K562 (cell line): ENCODE data around the gene MLLT1. TPM values are rescaled to one million over a fixed set of nuclear protein-coding genes. Genes with fewer than 3 reads are reported as not detected.
A peak's percentile ranks its signal among the peaks of the same experiment; 100 is the strongest.

Source experiments
- ATAC-seq: fragments of 200-7000 bp; cut with Tn5 transposase; 3 replicates; pipeline ENCODE4 v1.9.1; 2020; ENCODE audit warnings: moderate library complexity
- BruUV-seq: library from RNA; stranded (reverse); fragments of 400-500 nt; replicated peaks from 2 replicates; lab custom pipeline; 2021; lab: Mats Ljungman, UMichigan
- CTCF ChIA-PET: fragments of 300-600 bp; formaldehyde crosslinking; extraction: SDS; loops from one replicate; lab custom pipeline; 2021; ENCODE audit warnings: low intra/inter-chr PET ratio; lab: Yijun Ruan, JAX
- POLR2A ChIA-PET: fragments of 300-600, 350-650 bp; sonication (Branson Sonifier 250); formaldehyde crosslinking; extraction: SDS; loops from one replicate; lab custom pipeline; 2021; ENCODE audit warnings: antibody characterized with exemption, inconsistent platforms; lab: Yijun Ruan, JAX
- DNase-seq, 4 experiments: peaks; one replicate each; pipeline versions ENCODE4 v3.0.0 to v3.0.0-alpha.2; 2011 to 2018; ENCODE audit warnings: low spot score in 3 of 4, mixed read lengths in 3 of 4; ENCODE audit errors: extremely low read depth in 1 of 4
- FAIRE-seq: peaks from 2 replicates; lab custom pipeline; 2011; peaks lifted over from hg19 to GRCh38; lab: Jason Lieb, UNC
- H2AFZ ChIP-seq: 2 replicates; pipeline ENCODE4 v1.6.0; 2011; ENCODE audit warnings: low read depth, low read length, control low read depth, inconsistent platforms
- H3K27ac ChIP-seq: fragments of 200-600 bp; 3 replicates; pipeline ENCODE4 v1.8.0; 2011; ENCODE audit warnings: low read depth, mild to moderate bottlenecking, control low read depth, inconsistent platforms, low read length, moderate library complexity, mixed read lengths; ENCODE audit errors: extremely low read depth
- H3K27me3 ChIP-seq, 2 experiments: fragments of 300-600 bp in 1 of 2; 2 replicates in 1 of 2; 3 replicates in 1 of 2; pipeline versions ENCODE4 v1.6.0 to v1.8.0; 2011; ENCODE audit warnings: inconsistent platforms in 2 of 2, low read length in 2 of 2, mild to moderate bottlenecking in 1 of 2, mixed read lengths in 1 of 2, moderate library complexity in 1 of 2; ENCODE audit not compliant: control insufficient read depth in 2 of 2, insufficient read depth in 2 of 2
- H3K36me3 ChIP-seq: fragments of 300-600 bp; 3 replicates; pipeline ENCODE4 v1.8.0; 2011; ENCODE audit warnings: mild to moderate bottlenecking, low read length, inconsistent platforms; ENCODE audit not compliant: control insufficient read depth, insufficient read depth
- H3K4me1 ChIP-seq, 2 experiments: fragments of 200-600 bp in 1 of 2; replicated peaks in 1 of 2; 2 replicates in 1 of 2; 3 replicates in 1 of 2; pipeline versions ENCODE4 v1.5.1 to v1.8.0; 2011; ENCODE audit warnings: inconsistent platforms in 2 of 2, low read length in 2 of 2, mild to moderate bottlenecking in 1 of 2, mixed read lengths in 1 of 2, moderate library complexity in 1 of 2; ENCODE audit not compliant: control insufficient read depth in 2 of 2, insufficient read depth in 2 of 2
- H3K4me2 ChIP-seq: 2 replicates; pipeline ENCODE4 v1.6.1; 2011; ENCODE audit warnings: low read length, control low read depth, inconsistent platforms, mixed read lengths; ENCODE audit not compliant: insufficient read depth
- H3K4me3 ChIP-seq: fragments of 200-600 bp; sonication (generic), shearing (Covaris generic); 2 replicates; pipeline ENCODE4 v1.5.1; 2016; ENCODE audit warnings: control low read depth, inconsistent platforms
- H3K79me2 ChIP-seq: fragments of 200-600 bp; 3 replicates; pipeline ENCODE4 v1.8.0; 2011; ENCODE audit warnings: low read length, inconsistent platforms; ENCODE audit not compliant: control insufficient read depth, insufficient read depth
- H3K9ac ChIP-seq, 2 experiments: 2 replicates each; pipeline versions ENCODE4 v1.6.0 to v1.6.1; 2011; ENCODE audit warnings: low read depth in 2 of 2, low read length in 2 of 2, control low read depth in 1 of 2, inconsistent platforms in 1 of 2, mild to moderate bottlenecking in 1 of 2, mixed read lengths in 1 of 2; ENCODE audit not compliant: insufficient read depth in 1 of 2
- H3K9me1 ChIP-seq: one replicate; pipeline ENCODE4 v1.6.0; 2011; ENCODE audit warnings: inconsistent platforms, mild to moderate bottlenecking, low read length, moderate library complexity; ENCODE audit not compliant: control insufficient read depth, insufficient read depth
- H3K9me3 ChIP-seq: replicated peaks from 2 replicates; pipeline ENCODE4 v1.5.1; 2011; ENCODE audit warnings: low read depth, low read length, inconsistent platforms; ENCODE audit not compliant: control insufficient read depth, insufficient read depth
- H4K20me1 ChIP-seq: replicated peaks from 2 replicates; pipeline ENCODE4 v1.6.1; 2011; ENCODE audit warnings: low read length, inconsistent platforms, mixed read lengths; ENCODE audit not compliant: control insufficient read depth, insufficient read depth
- CBFA2T3 ChIP-seq: fragments of 450-650 bp; IDR thresholded peaks from 2 replicates; pipeline ENCODE4 v1.6.1; 2017
- EP300 ChIP-seq: IDR thresholded peaks from 2 replicates; pipeline ENCODE4 v1.6.1; 2012; ENCODE audit warnings: low read length, improper control_type of control experiment
- FIP1L1 ChIP-seq: fragments of 200-400 bp; formaldehyde crosslinking; IDR thresholded peaks from 2 replicates; pipeline ENCODE4 v1.6.1; 2018; ENCODE audit warnings: mild to moderate bottlenecking, low read depth, low read length; ENCODE audit not compliant: poor library complexity, severe bottlenecking
- MCM5 ChIP-seq: fragments of 450-650 bp; IDR thresholded peaks from 2 replicates; pipeline ENCODE4 v1.6.1; 2016; ENCODE audit warnings: low read depth
- PHB ChIP-seq: fragments of 250-450 bp; sonication (Bioruptor Pico); IDR thresholded peaks from 2 replicates; pipeline ENCODE4 v1.5.0; 2021
- RFX7 ChIP-seq: fragments of 250-450 bp; sonication (Bioruptor Pico); IDR thresholded peaks from 2 replicates; pipeline ENCODE4 v1.5.1; 2021; ENCODE audit warnings: mild to moderate bottlenecking
- TAF9B ChIP-seq: fragments of 450-650 bp; IDR thresholded peaks from 2 replicates; pipeline ENCODE4 v1.6.1; 2018; ENCODE audit warnings: mild to moderate bottlenecking; ENCODE audit not compliant: partially characterized antibody
- ZNF133 ChIP-seq: fragments of 250-450 bp; sonication (Bioruptor Pico); IDR thresholded peaks from 2 replicates; pipeline ENCODE4 v1.4.0; 2020; ENCODE audit warnings: mild to moderate bottlenecking
- WGBS: fragments of 100-300 bp; shearing (Covaris generic); methylation state at CpG from one replicate; pipeline ENCODE4 v1.1.6; 2016; ENCODE audit warnings: low coverage, mixed read lengths; ENCODE audit not compliant: insufficient coverage; ENCODE audit errors: missing lambda C conversion rate; 5-methylcytosine and 5-hydroxymethylcytosine counted together
- in situ Hi-C: fragments of 300-500 bp; cut with MboI; formaldehyde crosslinking; loops from 4 replicates; pipeline ENCODE4 v1.15.0; 2018; ENCODE audit warnings: inconsistent platforms, mixed read lengths
- intact Hi-C: fragments of 100-400 bp; cut with micrococcal nuclease; formaldehyde crosslinking; loops from 2 replicates; pipeline ENCODE4 v1.14.2; 2022
- polyA plus RNA-seq, 8 experiments: library from polyadenylated mRNA; depleted of rRNA in 4 of 8; stranded (reverse) in 5 of 8; unstranded in 3 of 8; fragments of >200 nt; fragmentation: Nextera tagmentation in 2 of 8; fragmentation: Illumina TruSeq in 1 of 8; extraction: Ambion mirVana in 2 of 8; extraction: Trizol in 1 of 8; gene quantifications; 2 replicates each; pipeline versions ENCODE4 v1.2.1 to v1.2.3, GENCODE V29; 2011 to 2014; ENCODE audit warnings: inconsistent platforms in 1 of 8, missing spikeins in 1 of 8
- total RNA-seq, 7 experiments: library from RNA; depleted of rRNA in 6 of 7; stranded (reverse); fragments of >200 nt in 6 of 7; fragmentation: Illumina TruSeq in 2 of 7; extraction: Trizol in 2 of 7; gene quantifications; 2 replicates each; pipeline versions ENCODE4 v1.2.1 to v1.2.3, GENCODE V29; 2011 to 2021; ENCODE audit warnings: low replicate concordance in 1 of 7

The MLLT1 gene
- total and polyA plus RNA-seq, 9 of the 15 experiments (the other 6 are each of a cell fraction or from before 2014, with no cell fraction given): 0.23 to 63.5 (median 15.4) TPM

DNA sequence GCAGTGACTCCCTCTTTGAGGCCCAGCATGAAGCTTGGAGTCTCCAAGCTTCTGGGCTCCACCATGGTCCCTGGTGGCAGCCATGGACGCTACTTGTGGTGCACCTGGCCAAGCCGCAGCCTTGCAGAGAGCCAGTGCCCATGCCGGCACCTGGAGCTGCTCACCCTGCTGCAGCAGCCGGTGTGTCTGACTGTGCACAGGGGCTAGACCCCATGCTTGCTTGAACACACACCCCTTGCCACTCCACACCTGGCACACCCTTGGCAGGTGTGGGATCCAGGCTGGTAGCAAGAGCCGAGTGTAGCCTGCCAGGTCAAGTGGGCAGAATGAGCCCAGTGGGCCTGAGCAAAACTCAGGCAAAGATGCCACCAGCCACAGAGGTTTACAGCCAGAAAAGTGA is 18.6 kb upstream of the MLLT1 start (continued):
- no peak for TF ChIP-seq ZNF133
- TF ChIP-seq TAF9B: no peak
- TF ChIP-seq PHB: no peak
- no peak for TF ChIP-seq RFX7
- no peak for TF ChIP-seq EP300
- TF ChIP-seq FIP1L1: no peak

DNA sequence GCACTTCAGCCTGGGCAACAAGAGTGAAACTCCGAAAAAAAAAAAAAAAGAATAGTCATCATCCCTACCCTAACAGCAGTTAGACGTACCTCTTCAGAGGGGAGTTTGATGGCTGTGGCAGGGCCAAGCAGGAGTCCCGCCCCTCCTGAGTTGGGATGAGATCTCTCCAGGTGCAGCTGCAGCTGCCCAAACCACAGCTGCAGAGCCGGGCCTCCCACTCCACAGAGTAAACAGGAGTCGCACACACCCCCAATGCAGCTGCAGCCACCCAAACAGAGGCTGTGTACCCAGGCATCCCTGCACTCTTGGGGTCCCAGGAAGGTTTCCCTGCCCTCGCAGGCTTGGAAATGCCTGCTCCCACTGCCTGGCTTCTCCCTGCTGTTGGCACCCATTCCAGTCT is 17.4 kb upstream of the MLLT1 start:
- in situ Hi-C loops: no loop called here
- Histone ChIP-seq H4K20me1 (no peaks in the 10 kb centered on the region), H3K27me3 (0 out of 5 replicates have a peak, but pooled peaks cover 0 to 4% of the 10 kb centered on the region in 2 experiments), H3K9ac (no peak overlapping the region), H3K4me2 (no peak overlapping the region), H3K27ac (no peak overlapping the region), H3K4me1 (no peaks in the 10 kb centered on the region), H3K9me1 (no peaks in the 10 kb centered on the region), H2AFZ (no peak overlapping the region), H3K79me2 (no peaks in the 10 kb centered on the region), H3K9me3 (peaks cover 4% of the 10 kb centered on the region), H3K36me3 (no peaks in the 10 kb centered on the region), H3K4me3 (no peak overlapping the region)
- FAIRE-seq (no peak), DNase-seq (no peak), ATAC-seq (no peak)
- TF ChIP-seq MCM5 (no peak), CBFA2T3 (0 out of 2 replicates have a peak, but pooled peaks have one; percentile 8)
- WGBS: 0% methylated on average over 6 of the region's 6 CpGs
- BruUV-seq: no TSS peak
- CTCF ChIA-PET: no interaction called here
- POLR2A ChIA-PET: no interaction called here
- intact Hi-C loops: loop anchor here (5.0 kb wide), 3 partner anchors 80 to 170 kb away; no protein-coding TSS in a partner anchor
